Stimulated activated CD4-positive, alpha-beta T cell treated with anti-CD3 and anti-CD28 coated beads, Interleukin-12 subunit alpha, Interleukin-12 subunit beta, amount 100 ng/mL, for 48 hours (primary cell): ENCODE data around the gene SCAPER.
A peak's percentile ranks its signal among the peaks of the same experiment; 100 is the strongest.
"Not testable (repeated sequence)": the region's sequence is repeated elsewhere in the genome, so short reads cannot be mapped to it uniquely, and the experiment has no call there.

Experiments used
- DNase-seq, 3 donors: peaks; one replicate each; pipeline ENCODE4 v3.0.0-alpha.2; 2020; ENCODE audit warnings: low read depth in 2 of 3, low spot score in 1 of 3

SCAPER gene

GRCh38 chr15:76905855-76906254, 715 bp upstream of the SCAPER start:
- no peak for DNase-seq

- peak in 2 of 3 donors; percentile 8 to 13 for DNase-seq
Observed at GRCh38 chr15:76904461-76905012, 603 bp downstream of the SCAPER start.

- DNase-seq: peak in 1 of 3 donors; percentile 7
Observed at GRCh38 chr15:76903251-76903681, 1.9 kb downstream of the SCAPER start.

- no peak for DNase-seq
Observed at GRCh38 chr15:76901965-76902364, 3.2 kb downstream of the SCAPER start.

- DNase-seq: not testable (repeated sequence)
Observed at GRCh38 chr15:76899931-76900310, 5.2 kb downstream of the SCAPER start.

GRCh38 chr15:76899176-76899930, 5.8 kb downstream of the SCAPER start:
- DNase-seq: not testable (repeated sequence)

- no peak for DNase-seq
Observed at GRCh38 chr15:76898102-76898501, 7.0 kb downstream of the SCAPER start.

- DNase-seq: no peak
Observed at GRCh38 chr15:76894174-76894573, 11.0 kb downstream of the SCAPER start.

GRCh38 chr15:76892836-76893235, 12.3 kb downstream of the SCAPER start:
- DNase-seq: not testable (repeated sequence)

GRCh38 chr15:76887280-76888141, 17.6 kb downstream of the SCAPER start:
- not testable (repeated sequence) for DNase-seq

- no peak for DNase-seq
Observed at GRCh38 chr15:76885212-76885611, 19.9 kb downstream of the SCAPER start.

GRCh38 chr15:76875911-76876310, 29.2 kb downstream of the SCAPER start:
- no peak for DNase-seq

GRCh38 chr15:76873066-76873465, 32.1 kb downstream of the SCAPER start:
- not testable (repeated sequence) for DNase-seq

GRCh38 chr15:76871930-76872329, 33.2 kb downstream of the SCAPER start:
- DNase-seq: no peak

GRCh38 chr15:76868740-76869139, 36.4 kb downstream of the SCAPER start:
- no peak for DNase-seq

- DNase-seq: peak in 1 of 3 donors; percentile 15
Observed at GRCh38 chr15:76866716-76867321, 38.3 kb downstream of the SCAPER start.

- DNase-seq: no peak
Observed at GRCh38 chr15:76866008-76866407, 39.1 kb downstream of the SCAPER start.

- no peak for DNase-seq
Observed at GRCh38 chr15:76865548-76865991, 39.6 kb downstream of the SCAPER start.

- DNase-seq: no peak
Observed at GRCh38 chr15:76864586-76864985, 40.6 kb downstream of the SCAPER start.

- DNase-seq: no peak
Observed at GRCh38 chr15:76863693-76864092, 41.4 kb downstream of the SCAPER start.

- no peak for DNase-seq
Observed at GRCh38 chr15:76863123-76863522, 42.0 kb downstream of the SCAPER start.
